ENCODE data around the gene GRAP2.

The GRAP2 gene

GRCh38 chr22:39925909-39926679 is 25.2 kb downstream of the GRAP2 start:
- no peak for DNase-seq (ENCODE audit: low spot score)

- no peak for DNase-seq (ENCODE audit: low spot score)
These were observed 25.9 kb downstream of the GRAP2 start for GRCh38 chr22:39926753-39927152.

- no peak for DNase-seq (ENCODE audit: low spot score)
These were observed 26.7 kb downstream of the GRAP2 start for GRCh38 chr22:39927544-39927943.

- DNase-seq (ENCODE audit: low spot score), result no peak
These were observed 27.9 kb downstream of the GRAP2 start for GRCh38 chr22:39928536-39929520.

GRCh38 chr22:39931251-39931650 is 30.4 kb downstream of the GRAP2 start:
- no peak for DNase-seq (ENCODE audit: low spot score)

GRCh38 chr22:39932166-39932565 is 31.3 kb downstream of the GRAP2 start:
- no peak for DNase-seq (ENCODE audit: low spot score)

GRCh38 chr22:39932918-39933649 is 32.2 kb downstream of the GRAP2 start:
- DNase-seq (ENCODE audit: low spot score), result peak; percentile 27

GRCh38 chr22:39933741-39934140 is 32.9 kb downstream of the GRAP2 start:
- DNase-seq (ENCODE audit: low spot score), result no peak

- no peak for DNase-seq (ENCODE audit: low spot score)
These were observed 34.2 kb downstream of the GRAP2 start for GRCh38 chr22:39935116-39935515.

GRCh38 chr22:39935612-39936011 is 34.7 kb downstream of the GRAP2 start:
- no peak for DNase-seq (ENCODE audit: low spot score)

GRCh38 chr22:39936523-39937145 is 35.8 kb downstream of the GRAP2 start:
- no peak for DNase-seq (ENCODE audit: low spot score)

GRCh38 chr22:39937906-39938305 is 37.0 kb downstream of the GRAP2 start:
- DNase-seq (ENCODE audit: low spot score), result no peak

GRCh38 chr22:39938509-39939111 is 37.7 kb downstream of the GRAP2 start:
- no peak for DNase-seq (ENCODE audit: low spot score)

GRCh38 chr22:39939830-39940229 is 38.9 kb downstream of the GRAP2 start:
- no peak for DNase-seq (ENCODE audit: low spot score)

GRCh38 chr22:39940757-39941305 is 39.9 kb downstream of the GRAP2 start:
- DNase-seq (ENCODE audit: low spot score), result no peak

- DNase-seq (ENCODE audit: low spot score), result no peak
These were observed 40.7 kb downstream of the GRAP2 start for GRCh38 chr22:39941601-39942000.

GRCh38 chr22:39942439-39943230 is 41.8 kb downstream of the GRAP2 start:
- DNase-seq (ENCODE audit: low spot score), result no peak

GRCh38 chr22:39943337-39943736 is 42.5 kb downstream of the GRAP2 start:
- no peak for DNase-seq (ENCODE audit: low spot score)

GRCh38 chr22:39943953-39944872 is 43.3 kb downstream of the GRAP2 start:
- DNase-seq (ENCODE audit: low spot score), result no peak

Data from GM03348 (cell line).